ENCODE data around the gene GLA. TPM values are rescaled to one million over a fixed set of nuclear protein-coding genes. Genes with fewer than 3 reads are reported as not detected.

GLA gene
- total and polyA plus RNA-seq, 2 donors from 2014 or later: 23.9 to 34.7 TPM

- Histone ChIP-seq H3K36me3 (ENCODE audit: control insufficient read depth in 2 of 3, insufficient read depth in 3 of 3, low read length in 3 of 3) (no peaks in the 10 kb centered on the region), H3K4me1 (ENCODE audit: control insufficient read depth in 2 of 3, insufficient read depth in 2 of 3, low read depth in 1 of 3, low read length in 3 of 3) (no peaks in the 10 kb centered on the region), H3K9me3 (ENCODE audit: control insufficient read depth in 2 of 3, insufficient read depth in 1 of 3, low read length in 3 of 3) (no peaks in the 10 kb centered on the region), H3K27ac (ENCODE audit: low read depth in 2 of 2, low read length in 2 of 2) (no peak overlapping the region), H3K4me3 (ENCODE audit: low read length in 3 of 3) (no peak overlapping the region), H3K9ac (ENCODE audit: low read length in 3 of 3) (no peak overlapping the region), H3K27me3 (ENCODE audit: control insufficient read depth, insufficient read depth, low read length) (peaks cover 2% of the 10 kb centered on the region)
- no peak for FAIRE-seq
- intact Hi-C loops (cut with DNase I): no loop called here
- no peak for TF ChIP-seq CTCF (IDR thresholded peaks at IDR 0.05; ENCODE audit: borderline replicate concordance, extremely low read depth, insufficient read depth)
- peak in 2 of 5 donors; percentile 12 to 16 for DNase-seq
Observed at GRCh38 chrX:101357166-101357795, 50.4 kb downstream of the GLA start.

GRCh38 chrX:101349193-101349562, 58.5 kb downstream of the GLA start:
- Histone ChIP-seq H3K9ac (ENCODE audit: low read length in 3 of 3) (peak overlapping the region in 2 of 3 donors; percentile 42 to 65), H3K27me3 (ENCODE audit: control insufficient read depth, insufficient read depth, low read length) (no peaks in the 10 kb centered on the region), H3K4me3 (ENCODE audit: low read length in 3 of 3) (peak overlapping the region; percentile 76 to 83 (median 81)), H3K4me1 (ENCODE audit: control insufficient read depth in 2 of 3, insufficient read depth in 2 of 3, low read depth in 1 of 3, low read length in 3 of 3) (peaks cover 0 to 2% (median 0%) of the 10 kb centered on the region in 3 donors), H3K9me3 (ENCODE audit: control insufficient read depth in 2 of 3, insufficient read depth in 1 of 3, low read length in 3 of 3) (no peaks in the 10 kb centered on the region), H3K27ac (ENCODE audit: low read depth in 2 of 2, low read length in 2 of 2) (peak overlapping the region in 1 of 2 donors; percentile 89), H3K36me3 (ENCODE audit: control insufficient read depth in 2 of 3, insufficient read depth in 3 of 3, low read length in 3 of 3) (no peaks in the 10 kb centered on the region)
- no peak for DNase-seq
- no peak for TF ChIP-seq CTCF (IDR thresholded peaks at IDR 0.05; ENCODE audit: borderline replicate concordance, extremely low read depth, insufficient read depth)
- intact Hi-C loops (cut with DNase I): no loop called here
- FAIRE-seq: no peak

GRCh38 chrX:101348452-101349192, 59.1 kb downstream of the GLA start, which contains the start of gene TIMM8A:
Gene TIMM8A (minus strand): TSS chrX:101348742. CDS start chrX:101348664, 78 bp downstream.
- Histone ChIP-seq H3K4me3 (ENCODE audit: low read length in 3 of 3) (peak within 1 kb of the TSS; percentile 76 to 83 (median 81)), H3K4me1 (ENCODE audit: control insufficient read depth in 2 of 3, insufficient read depth in 2 of 3, low read depth in 1 of 3, low read length in 3 of 3) (peaks cover 0 to 2% (median 0%) of the 10 kb centered on the region in 3 donors), H3K9ac (ENCODE audit: low read length in 3 of 3) (peak within 1 kb of the TSS in 2 of 3 donors; percentile 65 to 76), H3K9me3 (ENCODE audit: control insufficient read depth in 2 of 3, insufficient read depth in 1 of 3, low read length in 3 of 3) (no peaks in the 10 kb centered on the region), H3K27ac (ENCODE audit: low read depth in 2 of 2, low read length in 2 of 2) (peak within 1 kb of the TSS; percentile 85 to 89), H3K27me3 (ENCODE audit: control insufficient read depth, insufficient read depth, low read length) (no peaks in the 10 kb centered on the region), H3K36me3 (ENCODE audit: control insufficient read depth in 2 of 3, insufficient read depth in 3 of 3, low read length in 3 of 3) (no peaks in the 10 kb centered on the region)
- FAIRE-seq: no peak
- TF ChIP-seq CTCF (IDR thresholded peaks at IDR 0.05; ENCODE audit: borderline replicate concordance, extremely low read depth, insufficient read depth): no peak
- intact Hi-C loops (cut with DNase I): no loop called here
- DNase-seq: peak; percentile 79 to 92 (median 89)

All from kidney (tissue), 14 donors.